ENCODE results near the gene ARVCF. TPM values are rescaled to one million over a fixed set of nuclear protein-coding genes. Genes with fewer than 3 reads are reported as not detected.
A peak's percentile ranks its signal among the peaks of the same experiment; 100 is the strongest.

Gene ARVCF
- total and polyA plus RNA-seq, 9 of the 15 experiments (the other 6 are each of a cell fraction or from before 2014, with no cell fraction given), result 0.03 to 97.4 (median 15.6) TPM

DNA sequence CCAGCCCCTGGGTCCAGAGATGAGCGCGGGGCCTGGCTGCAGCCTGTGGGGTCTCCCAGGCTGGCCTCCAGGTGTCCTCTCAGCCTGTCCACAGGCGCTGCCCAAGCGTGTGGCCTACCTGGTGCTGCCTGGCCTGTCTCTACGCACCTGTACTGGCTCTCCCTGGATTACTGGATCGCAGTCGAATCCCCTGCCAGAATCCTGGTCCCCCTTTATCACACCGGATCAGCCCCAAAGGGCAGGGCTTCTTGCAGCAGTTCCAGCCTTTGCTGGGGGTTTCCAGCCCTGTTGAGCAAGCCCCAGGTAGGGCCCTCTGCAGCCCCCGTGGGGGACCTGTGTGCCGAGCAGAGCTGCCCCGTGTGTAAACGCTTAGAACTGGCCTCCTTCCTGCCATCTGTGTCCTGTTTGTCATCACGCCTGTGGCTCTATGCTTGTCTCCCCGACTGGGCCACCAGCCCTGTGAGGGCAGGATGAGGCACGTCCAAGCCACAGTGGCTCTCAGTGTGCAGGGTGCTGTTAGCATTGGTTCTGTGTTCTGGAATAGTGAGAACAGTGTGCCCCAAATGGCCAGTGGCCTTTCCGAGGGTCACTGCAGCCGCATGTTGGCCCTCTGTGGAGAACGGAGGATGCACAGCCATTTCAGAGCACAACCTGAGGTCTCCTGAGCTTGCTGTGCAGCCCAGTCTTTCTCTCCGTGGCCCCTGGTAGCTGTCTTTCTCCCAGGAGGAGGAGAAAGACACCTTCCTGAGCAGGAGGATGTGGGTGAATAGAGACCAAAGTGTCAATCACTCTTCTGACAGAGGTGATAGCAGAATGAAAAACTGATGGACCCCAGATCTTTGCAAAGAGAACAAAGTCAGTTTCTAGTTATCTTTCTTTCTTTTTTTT lies 61.1 kb downstream of the ARVCF start (continued):
- TF ChIP-seq, protein P1, sequence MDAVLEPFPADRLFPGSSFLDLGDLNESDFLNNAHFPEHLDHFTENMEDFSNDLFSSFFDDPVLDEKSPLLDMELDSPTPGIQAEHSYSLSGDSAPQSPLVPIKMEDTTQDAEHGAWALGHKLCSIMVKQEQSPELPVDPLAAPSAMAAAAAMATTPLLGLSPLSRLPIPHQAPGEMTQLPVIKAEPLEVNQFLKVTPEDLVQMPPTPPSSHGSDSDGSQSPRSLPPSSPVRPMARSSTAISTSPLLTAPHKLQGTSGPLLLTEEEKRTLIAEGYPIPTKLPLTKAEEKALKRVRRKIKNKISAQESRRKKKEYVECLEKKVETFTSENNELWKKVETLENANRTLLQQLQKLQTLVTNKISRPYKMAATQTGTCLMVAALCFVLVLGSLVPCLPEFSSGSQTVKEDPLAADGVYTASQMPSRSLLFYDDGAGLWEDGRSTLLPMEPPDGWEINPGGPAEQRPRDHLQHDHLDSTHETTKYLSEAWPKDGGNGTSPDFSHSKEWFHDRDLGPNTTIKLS (IDR thresholded peaks at IDR 0.05; ENCODE audit: borderline replicate concordance, low read depth), result no peak
- TF ChIP-seq SRSF3 (IDR thresholded peaks at IDR 0.05; ENCODE audit: insufficient read depth, low read length), result no peak
- no peak for TF ChIP-seq EHMT2 (IDR thresholded peaks at IDR 0.05)
- TF ChIP-seq SETDB1 (IDR thresholded peaks at IDR 0.05; ENCODE audit: low read length), result no peak
- TF ChIP-seq SP2 (IDR thresholded peaks at IDR 0.05; ENCODE audit: extremely low read depth, low read depth, low read length, poor library complexity, severe bottlenecking), result no peak
- no peak for TF ChIP-seq SREBF1 (IDR thresholded peaks at IDR 0.05; ENCODE audit: borderline replicate concordance, low read depth, low read length)
- peak; percentile 40; the same call in 1 of the 2 replicates for TF ChIP-seq ZNF764 (CRISPR knock-in tag; IDR thresholded peaks at IDR 0.05; ENCODE audit: low read depth)
- TF ChIP-seq STAT5A (IDR thresholded peaks at IDR 0.05; ENCODE audit: borderline replicate concordance, low read length), result no peak
- TF ChIP-seq, protein P2, sequence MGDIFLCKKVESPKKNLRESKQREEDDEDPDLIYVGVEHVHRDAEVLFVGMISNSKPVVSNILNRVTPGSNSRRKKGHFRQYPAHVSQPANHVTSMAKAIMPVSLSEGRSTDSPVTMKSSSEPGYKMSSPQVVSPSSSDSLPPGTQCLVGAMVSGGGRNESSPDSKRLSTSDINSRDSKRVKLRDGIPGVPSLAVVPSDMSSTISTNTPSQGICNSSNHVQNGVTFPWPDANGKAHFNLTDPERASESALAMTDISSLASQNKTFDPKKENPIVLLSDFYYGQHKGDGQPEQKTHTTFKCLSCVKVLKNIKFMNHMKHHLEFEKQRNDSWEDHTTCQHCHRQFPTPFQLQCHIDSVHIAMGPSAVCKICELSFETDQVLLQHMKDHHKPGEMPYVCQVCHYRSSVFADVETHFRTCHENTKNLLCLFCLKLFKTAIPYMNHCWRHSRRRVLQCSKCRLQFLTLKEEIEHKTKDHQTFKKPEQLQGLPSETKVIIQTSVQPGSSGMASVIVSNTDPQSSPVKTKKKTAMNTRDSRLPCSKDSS (IDR thresholded peaks at IDR 0.05; ENCODE audit: low read depth, partially characterized antibody), result no peak
- no peak for TF ChIP-seq RUNX1 (IDR thresholded peaks at IDR 0.05; ENCODE audit: low read depth)
- TF ChIP-seq BRD4 (IDR thresholded peaks at IDR 0.05), result no peak
- no peak for TF ChIP-seq GABPA (tag; conservative IDR thresholded peaks at IDR 0.05; ENCODE audit: low read depth)
- TF ChIP-seq TAF9B (IDR thresholded peaks at IDR 0.05; ENCODE audit: partially characterized antibody), result no peak
- no peak for TF ChIP-seq SREBF2 (CRISPR knock-in tag; IDR thresholded peaks at IDR 0.05)
- TF ChIP-seq NCOA2 (IDR thresholded peaks at IDR 0.05; ENCODE audit: partially characterized antibody in 2 of 2), result no peak
- TF ChIP-seq ZBED1 (IDR thresholded peaks at IDR 0.05), result no peak
- no peak for TF ChIP-seq NFE2L1 (tag; IDR thresholded peaks at IDR 0.05; ENCODE audit: borderline replicate concordance, low read depth)
- no peak for TF ChIP-seq POLR2H (tag; IDR thresholded peaks at IDR 0.05; ENCODE audit: low read depth)
- TF ChIP-seq RNF2 (IDR thresholded peaks at IDR 0.05), result no peak
- TF ChIP-seq, protein P3, sequence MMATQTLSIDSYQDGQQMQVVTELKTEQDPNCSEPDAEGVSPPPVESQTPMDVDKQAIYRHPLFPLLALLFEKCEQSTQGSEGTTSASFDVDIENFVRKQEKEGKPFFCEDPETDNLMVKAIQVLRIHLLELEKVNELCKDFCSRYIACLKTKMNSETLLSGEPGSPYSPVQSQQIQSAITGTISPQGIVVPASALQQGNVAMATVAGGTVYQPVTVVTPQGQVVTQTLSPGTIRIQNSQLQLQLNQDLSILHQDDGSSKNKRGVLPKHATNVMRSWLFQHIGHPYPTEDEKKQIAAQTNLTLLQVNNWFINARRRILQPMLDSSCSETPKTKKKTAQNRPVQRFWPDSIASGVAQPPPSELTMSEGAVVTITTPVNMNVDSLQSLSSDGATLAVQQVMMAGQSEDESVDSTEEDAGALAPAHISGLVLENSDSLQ (IDR thresholded peaks at IDR 0.05), result peak; percentile 88
- TF ChIP-seq HMGN3 (IDR thresholded peaks at IDR 0.05; ENCODE audit: borderline replicate concordance, extremely low read depth, insufficient read length, low read depth, low read length), result no peak
- TF ChIP-seq MCM2 (IDR thresholded peaks at IDR 0.05; ENCODE audit: low read depth), result no peak
- TF ChIP-seq HEY1 (CRISPR knock-in tag; IDR thresholded peaks at IDR 0.05; ENCODE audit: borderline replicate concordance), result no peak
- no peak for TF ChIP-seq E2F3 (CRISPR knock-in tag; IDR thresholded peaks at IDR 0.05)

Measured in K562 (cell line).